ENCODE measurements around the gene TIMM44.
A peak's percentile ranks its signal among the peaks of the same experiment; 100 is the strongest.

Gene TIMM44

GRCh38 chr19:7975037-7975436, 31.6 kb upstream of the TIMM44 start:
- Histone ChIP-seq H3K4me3 (ENCODE audit: low read length) (no peak overlapping the region), H3K27me3 (replicated peaks; ENCODE audit: control insufficient read depth, insufficient read depth, low read length) (no peaks in the 10 kb centered on the region), H3K4me1 (ENCODE audit: control insufficient read depth, insufficient read depth, low read length) (no peaks in the 10 kb centered on the region), H3K9ac (ENCODE audit: low read length) (no peak overlapping the region), H3K36me3 (ENCODE audit: control insufficient read depth, insufficient read depth, low read length, severe bottlenecking) (peaks cover 60% of the 10 kb centered on the region), H3K9me3 (ENCODE audit: control insufficient read depth, low read length) (no peaks in the 10 kb centered on the region)
- DNase-seq (ENCODE audit: low read depth), result no peak

- peaks cover 56% of the 10 kb centered on the region for H3K36me3 ChIP-seq (ENCODE audit: control insufficient read depth, insufficient read depth, low read length, severe bottlenecking)
- H3K9ac ChIP-seq (ENCODE audit: low read length), result no peak overlapping the region
- H3K4me3 ChIP-seq (ENCODE audit: low read length), result no peak overlapping the region
- H3K4me1 ChIP-seq (ENCODE audit: control insufficient read depth, insufficient read depth, low read length), result no peaks in the 10 kb centered on the region
- no peaks in the 10 kb centered on the region for H3K27me3 ChIP-seq (replicated peaks; ENCODE audit: control insufficient read depth, insufficient read depth, low read length)
- no peak for DNase-seq (ENCODE audit: low read depth)
- H3K9me3 ChIP-seq (ENCODE audit: control insufficient read depth, low read length), result no peaks in the 10 kb centered on the region
These were observed 30.4 kb upstream of the TIMM44 start for GRCh38 chr19:7973883-7974282.

- Histone ChIP-seq H3K4me1 (ENCODE audit: control insufficient read depth, insufficient read depth, low read length) (no peaks in the 10 kb centered on the region), H3K36me3 (ENCODE audit: control insufficient read depth, insufficient read depth, low read length, severe bottlenecking) (peaks cover 55% of the 10 kb centered on the region), H3K4me3 (ENCODE audit: low read length) (no peak overlapping the region), H3K27me3 (replicated peaks; ENCODE audit: control insufficient read depth, insufficient read depth, low read length) (no peaks in the 10 kb centered on the region), H3K9me3 (ENCODE audit: control insufficient read depth, low read length) (no peaks in the 10 kb centered on the region), H3K9ac (ENCODE audit: low read length) (no peak overlapping the region)
- DNase-seq (ENCODE audit: low read depth), result no peak
These were observed 28.4 kb upstream of the TIMM44 start for GRCh38 chr19:7971553-7972520.

- no peak overlapping the region for H3K9ac ChIP-seq (ENCODE audit: low read length)
- H3K4me1 ChIP-seq (ENCODE audit: control insufficient read depth, insufficient read depth, low read length), result no peaks in the 10 kb centered on the region
- no peak overlapping the region for H3K4me3 ChIP-seq (ENCODE audit: low read length)
- peaks cover 57% of the 10 kb centered on the region for H3K36me3 ChIP-seq (ENCODE audit: control insufficient read depth, insufficient read depth, low read length, severe bottlenecking)
- H3K9me3 ChIP-seq (ENCODE audit: control insufficient read depth, low read length), result no peaks in the 10 kb centered on the region
- no peaks in the 10 kb centered on the region for H3K27me3 ChIP-seq (replicated peaks; ENCODE audit: control insufficient read depth, insufficient read depth, low read length)
- DNase-seq (ENCODE audit: low read depth), result peak; percentile 64
These were observed 27.4 kb upstream of the TIMM44 start for GRCh38 chr19:7970716-7971448.

GRCh38 chr19:7969555-7969939, 26.1 kb upstream of the TIMM44 start:
- Histone ChIP-seq H3K9me3 (ENCODE audit: control insufficient read depth, low read length) (no peaks in the 10 kb centered on the region), H3K4me1 (ENCODE audit: control insufficient read depth, insufficient read depth, low read length) (no peaks in the 10 kb centered on the region), H3K36me3 (ENCODE audit: control insufficient read depth, insufficient read depth, low read length, severe bottlenecking) (peaks cover 69% of the 10 kb centered on the region), H3K4me3 (ENCODE audit: low read length) (no peak overlapping the region), H3K9ac (ENCODE audit: low read length) (no peak overlapping the region), H3K27me3 (replicated peaks; ENCODE audit: control insufficient read depth, insufficient read depth, low read length) (no peaks in the 10 kb centered on the region)
- no peak for DNase-seq (ENCODE audit: low read depth)

GRCh38 chr19:7968796-7969554, 25.5 kb upstream of the TIMM44 start:
- Histone ChIP-seq H3K4me1 (ENCODE audit: control insufficient read depth, insufficient read depth, low read length) (no peaks in the 10 kb centered on the region), H3K9ac (ENCODE audit: low read length) (no peak overlapping the region), H3K9me3 (ENCODE audit: control insufficient read depth, low read length) (no peaks in the 10 kb centered on the region), H3K4me3 (ENCODE audit: low read length) (no peak overlapping the region), H3K36me3 (ENCODE audit: control insufficient read depth, insufficient read depth, low read length, severe bottlenecking) (peaks cover 68% of the 10 kb centered on the region), H3K27me3 (replicated peaks; ENCODE audit: control insufficient read depth, insufficient read depth, low read length) (no peaks in the 10 kb centered on the region)
- DNase-seq (ENCODE audit: low read depth), result no peak

- DNase-seq (ENCODE audit: low read depth), result no peak
- Histone ChIP-seq H3K4me1 (ENCODE audit: control insufficient read depth, insufficient read depth, low read length) (no peaks in the 10 kb centered on the region), H3K4me3 (ENCODE audit: low read length) (no peak overlapping the region), H3K9ac (ENCODE audit: low read length) (no peak overlapping the region), H3K27me3 (replicated peaks; ENCODE audit: control insufficient read depth, insufficient read depth, low read length) (no peaks in the 10 kb centered on the region), H3K36me3 (ENCODE audit: control insufficient read depth, insufficient read depth, low read length, severe bottlenecking) (peaks cover 69% of the 10 kb centered on the region), H3K9me3 (ENCODE audit: control insufficient read depth, low read length) (no peaks in the 10 kb centered on the region)
These were observed 24.7 kb upstream of the TIMM44 start for GRCh38 chr19:7968008-7968795.

GRCh38 chr19:7965921-7966665, 22.6 kb upstream of the TIMM44 start:
- Histone ChIP-seq H3K4me3 (ENCODE audit: low read length) (no peak overlapping the region), H3K9ac (ENCODE audit: low read length) (no peak overlapping the region), H3K9me3 (ENCODE audit: control insufficient read depth, low read length) (no peaks in the 10 kb centered on the region), H3K36me3 (ENCODE audit: control insufficient read depth, insufficient read depth, low read length, severe bottlenecking) (peaks cover 73% of the 10 kb centered on the region), H3K4me1 (ENCODE audit: control insufficient read depth, insufficient read depth, low read length) (no peaks in the 10 kb centered on the region), H3K27me3 (replicated peaks; ENCODE audit: control insufficient read depth, insufficient read depth, low read length) (no peaks in the 10 kb centered on the region)
- DNase-seq (ENCODE audit: low read depth), result no peak

GRCh38 chr19:7965259-7965841, 21.9 kb upstream of the TIMM44 start:
- Histone ChIP-seq H3K9me3 (ENCODE audit: control insufficient read depth, low read length) (no peaks in the 10 kb centered on the region), H3K4me3 (ENCODE audit: low read length) (no peak overlapping the region), H3K9ac (ENCODE audit: low read length) (no peak overlapping the region), H3K36me3 (ENCODE audit: control insufficient read depth, insufficient read depth, low read length, severe bottlenecking) (peaks cover 78% of the 10 kb centered on the region), H3K4me1 (ENCODE audit: control insufficient read depth, insufficient read depth, low read length) (no peaks in the 10 kb centered on the region), H3K27me3 (replicated peaks; ENCODE audit: control insufficient read depth, insufficient read depth, low read length) (no peaks in the 10 kb centered on the region)
- no peak for DNase-seq (ENCODE audit: low read depth)

GRCh38 chr19:7963566-7963965, 20.1 kb upstream of the TIMM44 start:
- peaks cover 70% of the 10 kb centered on the region for H3K36me3 ChIP-seq (ENCODE audit: control insufficient read depth, insufficient read depth, low read length, severe bottlenecking)
- no peaks in the 10 kb centered on the region for H3K9me3 ChIP-seq (ENCODE audit: control insufficient read depth, low read length)
- no peaks in the 10 kb centered on the region for H3K27me3 ChIP-seq (replicated peaks; ENCODE audit: control insufficient read depth, insufficient read depth, low read length)
- no peaks in the 10 kb centered on the region for H3K4me1 ChIP-seq (ENCODE audit: control insufficient read depth, insufficient read depth, low read length)
- no peak overlapping the region for H3K4me3 ChIP-seq (ENCODE audit: low read length)
- DNase-seq (ENCODE audit: low read depth), result no peak
- H3K9ac ChIP-seq (ENCODE audit: low read length), result no peak overlapping the region
